ENCODE results near the gene PSMA7.

DNA sequence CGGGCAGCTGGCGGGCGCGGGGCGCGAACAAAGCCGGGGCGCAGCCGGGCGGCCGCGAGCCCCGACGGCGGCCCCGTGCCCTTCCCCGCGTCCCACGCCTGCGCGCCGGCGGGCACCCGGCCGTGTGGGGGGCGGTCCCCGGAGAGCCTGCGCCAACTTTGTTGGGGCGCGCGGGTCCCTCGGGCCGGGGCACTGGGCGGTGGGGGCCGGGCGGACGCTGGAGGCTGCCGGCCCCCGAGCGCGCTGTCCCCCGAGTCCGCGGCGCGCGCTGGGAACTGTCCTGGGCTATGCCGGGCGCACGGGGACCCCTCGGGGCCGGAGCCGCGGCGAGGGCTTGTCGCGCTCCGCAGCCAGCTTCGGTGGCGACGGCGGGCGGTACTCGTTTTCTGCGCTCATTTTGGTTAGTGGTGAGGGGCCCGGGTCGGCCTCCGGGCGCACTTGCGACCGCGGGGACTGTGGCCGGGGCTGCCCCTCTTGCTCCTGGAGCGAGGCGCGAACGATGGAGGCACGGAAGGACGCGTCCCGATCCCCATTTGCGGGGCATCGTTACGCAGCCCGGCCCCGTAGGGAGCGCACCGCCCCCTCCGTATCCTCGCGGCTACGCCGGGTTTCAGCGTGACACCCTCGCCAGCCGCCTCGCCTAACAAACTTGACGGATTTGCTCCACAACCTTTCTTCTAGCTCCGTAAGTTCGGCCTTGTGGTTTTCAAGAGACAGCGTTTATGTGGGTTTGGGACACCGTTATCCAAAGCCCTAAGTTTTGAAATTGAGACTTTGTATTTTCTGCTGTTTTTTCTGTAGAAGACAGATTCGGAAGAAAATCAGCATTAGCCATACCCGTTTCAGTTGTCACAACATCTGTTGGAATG is 997 bp upstream of the PSMA7 start:
- TF ChIP-seq POLR2A (IDR thresholded peaks at IDR 0.05; ENCODE audit: low read length) = peak; percentile 40
- no peak for TF ChIP-seq GATA1 (IDR thresholded peaks at IDR 0.05; ENCODE audit: low read depth, low read length)

Measured in erythroblast (primary cell).